ENCODE data around the gene GYPC. TPM values are rescaled to one million over a fixed set of nuclear protein-coding genes. Genes with fewer than 3 reads are reported as not detected.

The GYPC gene
- total RNA-seq, 1 experiment from 2014 or later: 13.6 TPM

- Histone ChIP-seq H3K23me2 (ENCODE audit: insufficient read length, low read depth, low read length, poor library complexity, severe bottlenecking) (no peaks in the 10 kb centered on the region), H4K91ac (ENCODE audit: insufficient read length, low read depth, low read length) (no peak overlapping the region), H3K27ac (ENCODE audit: insufficient read length, low read depth, low read length) (no peak overlapping the region), H3K18ac (ENCODE audit: insufficient read length, low read depth, low read length) (no peak overlapping the region), H3K56ac (ENCODE audit: insufficient read length, low read depth, low read length) (no peak overlapping the region), H3T11ph (ENCODE audit: low read length) (no peak overlapping the region), H3K79me1 (ENCODE audit: insufficient read depth, low read depth, low read length, poor library complexity, severe bottlenecking) (no peaks in the 10 kb centered on the region), H2BK12ac (ENCODE audit: insufficient read length, low read depth, low read length) (no peak overlapping the region), H4K8ac (replicated peaks; ENCODE audit: insufficient read length, low read depth, low read length) (no peak overlapping the region), H3K4me2 (ENCODE audit: insufficient read depth, insufficient read length, low read length) (no peak overlapping the region), H3K9ac (ENCODE audit: extremely low read depth, insufficient read length, low read length) (no peak overlapping the region), H2BK20ac (ENCODE audit: low read depth, low read length, poor library complexity, severe bottlenecking) (no peak overlapping the region), H3K79me2 (ENCODE audit: insufficient read depth, low read length) (no peaks in the 10 kb centered on the region), H3K14ac (ENCODE audit: insufficient read depth, low read length) (no peak overlapping the region), H3K27me3 (ENCODE audit: insufficient read depth, low read length) (no peaks in the 10 kb centered on the region), H4K20me1 (ENCODE audit: control insufficient read depth, insufficient read depth, insufficient read length) (no peaks in the 10 kb centered on the region), H2AK5ac (ENCODE audit: insufficient read length, low read length) (no peak overlapping the region), H2BK5ac (ENCODE audit: insufficient read length, low read length) (no peak overlapping the region), H2BK120ac (ENCODE audit: low read depth, low read length, poor library complexity, severe bottlenecking) (no peak overlapping the region), H3K4ac (ENCODE audit: low read depth, low read length) (no peak overlapping the region), H3K23ac (ENCODE audit: insufficient read length, low read depth, low read length) (no peak overlapping the region), H3K4me1 (ENCODE audit: insufficient read depth, low read length) (no peaks in the 10 kb centered on the region), H2AFZ (ENCODE audit: low read length) (no peak overlapping the region), H4K5ac (ENCODE audit: insufficient read length, low read depth, low read length) (no peak overlapping the region), H2BK15ac (ENCODE audit: low read depth, low read length) (no peak overlapping the region), H3K9me3 (ENCODE audit: control insufficient read depth, low read depth, low read length) (no peaks in the 10 kb centered on the region)
- H3K9me3 Mint-ChIP-seq: no peaks in the 10 kb centered on the region
- no peaks in the 10 kb centered on the region; a peak in 1 of 7 replicates for H3K36me3 Mint-ChIP-seq (ENCODE audit: insufficient read depth in 1 of 3, low read depth in 3 of 3)
- TF ChIP-seq CTCF (conservative IDR thresholded peaks at IDR 0.05): no peak
- no peaks in the 10 kb centered on the region; the same call in 1 of the 2 replicates for H3K27me3 Mint-ChIP-seq (ENCODE audit: low read depth)
- H3K4me1 Mint-ChIP-seq: peaks cover 0 to 3% of the 10 kb centered on the region in 2 experiments; a peak in 1 of 4 replicates
- no CpG with 5 or more reads among the region's 2 CpGs for WGBS (ENCODE audit: extremely low coverage, insufficient read length, low lambda C conversion rate)
- H3K27ac Mint-ChIP-seq: no peak overlapping the region
- DNase-seq: no peak
- H3K4me3 Mint-ChIP-seq: no peak overlapping the region
Measured at GRCh38 chr2:126627643-126628042, 28.3 kb upstream of the GYPC start.
